Nephron (organoid): ENCODE measurements around the gene BMPR1A.

Experiments
- H3K27ac Mint-ChIP-seq, 3 experiments: 2 replicates each; pipeline ENCODE4 v1.8.0; 2020; ENCODE audit warnings: mixed read lengths in 3 of 3, mild to moderate bottlenecking in 2 of 3, moderate library complexity in 1 of 3
- H3K27me3 Mint-ChIP-seq: 2 replicates; pipeline ENCODE4 v1.8.0; 2021; ENCODE audit warnings: low read depth, mild to moderate bottlenecking, moderate library complexity, mixed read lengths
- H3K36me3 Mint-ChIP-seq: 2 replicates; pipeline ENCODE4 v1.8.0; 2020; ENCODE audit warnings: low read depth, mixed read lengths
- H3K4me1 Mint-ChIP-seq: 2 replicates; pipeline ENCODE4 v1.8.0; 2020; ENCODE audit warnings: mixed read lengths
- H3K4me3 Mint-ChIP-seq, 3 experiments: 2 replicates each; pipeline ENCODE4 v1.8.0; 2020; ENCODE audit warnings: mild to moderate bottlenecking in 3 of 3, mixed read lengths in 3 of 3, moderate library complexity in 2 of 3
- H3K9me3 Mint-ChIP-seq: 2 replicates; pipeline ENCODE4 v1.8.0; 2020; ENCODE audit warnings: mixed read lengths
- TF ChIP-seq, protein P1 (sequence below), 3 experiments: fragments of 200-600 bp; sonication (generic); IDR thresholded peaks; one replicate each; pipeline ENCODE4 v1.5.0; 2021; ENCODE audit warnings: antibody characterized with exemption in 3 of 3; ENCODE audit not compliant: unreplicated experiment in 3 of 3

BMPR1A gene

DNA sequence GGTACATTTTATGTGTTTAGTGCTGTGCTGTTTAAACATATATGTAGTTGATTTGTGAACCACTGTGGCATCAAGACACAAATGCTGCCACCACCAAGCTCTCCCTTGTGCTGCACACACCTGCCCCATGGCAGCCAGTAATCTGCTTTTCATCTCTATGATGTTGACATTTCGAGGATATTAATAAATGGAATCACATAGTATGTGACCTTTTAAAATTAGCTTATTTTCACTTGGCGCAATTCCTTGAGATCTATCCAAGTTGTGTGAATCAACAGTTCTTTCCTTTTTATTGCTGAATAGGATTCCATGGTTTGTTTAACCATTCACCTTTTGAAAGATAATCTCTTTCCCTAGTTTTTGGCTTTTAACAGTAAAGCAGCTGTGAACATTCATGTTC is 73.1 kb downstream of the BMPR1A start:
- Mint-ChIP-seq H3K27me3 (no peaks in the 10 kb centered on the region), H3K9me3 (no peaks in the 10 kb centered on the region), H3K36me3 (peaks cover 11% of the 10 kb centered on the region), H3K27ac (peak overlapping the region in 2 of 3 experiments; percentile 17 to 43), H3K4me1 (peaks cover 25% of the 10 kb centered on the region), H3K4me3 (no peak overlapping the region)
- TF ChIP-seq, protein P1, sequence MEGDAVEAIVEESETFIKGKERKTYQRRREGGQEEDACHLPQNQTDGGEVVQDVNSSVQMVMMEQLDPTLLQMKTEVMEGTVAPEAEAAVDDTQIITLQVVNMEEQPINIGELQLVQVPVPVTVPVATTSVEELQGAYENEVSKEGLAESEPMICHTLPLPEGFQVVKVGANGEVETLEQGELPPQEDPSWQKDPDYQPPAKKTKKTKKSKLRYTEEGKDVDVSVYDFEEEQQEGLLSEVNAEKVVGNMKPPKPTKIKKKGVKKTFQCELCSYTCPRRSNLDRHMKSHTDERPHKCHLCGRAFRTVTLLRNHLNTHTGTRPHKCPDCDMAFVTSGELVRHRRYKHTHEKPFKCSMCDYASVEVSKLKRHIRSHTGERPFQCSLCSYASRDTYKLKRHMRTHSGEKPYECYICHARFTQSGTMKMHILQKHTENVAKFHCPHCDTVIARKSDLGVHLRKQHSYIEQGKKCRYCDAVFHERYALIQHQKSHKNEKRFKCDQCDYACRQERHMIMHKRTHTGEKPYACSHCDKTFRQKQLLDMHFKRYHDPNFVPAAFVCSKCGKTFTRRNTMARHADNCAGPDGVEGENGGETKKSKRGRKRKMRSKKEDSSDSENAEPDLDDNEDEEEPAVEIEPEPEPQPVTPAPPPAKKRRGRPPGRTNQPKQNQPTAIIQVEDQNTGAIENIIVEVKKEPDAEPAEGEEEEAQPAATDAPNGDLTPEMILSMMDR (IDR thresholded peaks at IDR 0.05; ENCODE audit: unreplicated experiment in 3 of 3) = no peak

- peaks cover 11% of the 10 kb centered on the region for H3K36me3 Mint-ChIP-seq
- H3K9me3 Mint-ChIP-seq = no peaks in the 10 kb centered on the region
- H3K27me3 Mint-ChIP-seq = no peaks in the 10 kb centered on the region
- H3K4me1 Mint-ChIP-seq = peaks cover 30% of the 10 kb centered on the region
- no peak overlapping the region for H3K4me3 Mint-ChIP-seq
- peak overlapping the region in 2 of 3 experiments; percentile 17 to 43 for H3K27ac Mint-ChIP-seq
- TF ChIP-seq, protein P1 (IDR thresholded peaks at IDR 0.05; ENCODE audit: unreplicated experiment in 3 of 3) = no peak
Measured at GRCh38 chr10:86830043-86830591, 73.7 kb downstream of the BMPR1A start.

GRCh38 chr10:86833969-86834368 is 77.5 kb downstream of the BMPR1A start:
- H3K36me3 Mint-ChIP-seq = peaks cover 11% of the 10 kb centered on the region
- H3K4me1 Mint-ChIP-seq = peaks cover 36% of the 10 kb centered on the region
- no peaks in the 10 kb centered on the region for H3K9me3 Mint-ChIP-seq
- TF ChIP-seq, protein P1 (IDR thresholded peaks at IDR 0.05; ENCODE audit: unreplicated experiment in 3 of 3) = no peak
- H3K27me3 Mint-ChIP-seq = no peaks in the 10 kb centered on the region
- no peak overlapping the region for H3K27ac Mint-ChIP-seq
- H3K4me3 Mint-ChIP-seq = no peak overlapping the region

GRCh38 chr10:86836044-86836443 is 79.6 kb downstream of the BMPR1A start:
- no peak overlapping the region for H3K27ac Mint-ChIP-seq
- TF ChIP-seq, protein P1 (IDR thresholded peaks at IDR 0.05; ENCODE audit: unreplicated experiment in 3 of 3) = no peak
- peaks cover 28% of the 10 kb centered on the region for H3K4me1 Mint-ChIP-seq
- H3K27me3 Mint-ChIP-seq = no peaks in the 10 kb centered on the region
- no peak overlapping the region for H3K4me3 Mint-ChIP-seq
- no peaks in the 10 kb centered on the region for H3K9me3 Mint-ChIP-seq
- H3K36me3 Mint-ChIP-seq = peaks cover 18% of the 10 kb centered on the region

DNA sequence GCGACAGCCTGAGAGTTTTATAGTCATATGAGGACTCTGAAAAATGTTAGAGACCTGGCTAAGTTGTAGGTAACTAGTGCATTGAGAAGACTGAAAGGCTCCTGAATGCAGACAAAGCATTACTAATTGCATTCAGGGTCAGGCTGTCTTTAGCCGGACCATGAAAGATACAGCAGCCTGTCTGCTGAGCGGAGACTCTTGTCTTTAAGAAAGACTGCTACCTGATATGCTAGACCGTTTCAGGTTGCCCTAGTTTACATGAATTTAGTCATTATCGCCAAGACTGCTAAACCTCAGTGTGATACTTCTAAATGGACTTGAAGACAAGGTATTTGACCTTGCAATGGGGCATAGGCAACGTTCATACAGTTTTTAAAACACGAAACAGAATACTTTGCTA is 81.2 kb downstream of the BMPR1A start:
- peaks cover 30% of the 10 kb centered on the region for H3K36me3 Mint-ChIP-seq
- H3K4me1 Mint-ChIP-seq = peaks cover 28% of the 10 kb centered on the region
- no peaks in the 10 kb centered on the region for H3K9me3 Mint-ChIP-seq
- H3K27me3 Mint-ChIP-seq = no peaks in the 10 kb centered on the region
- peak overlapping the region; percentile 22 to 72 (median 49) for H3K27ac Mint-ChIP-seq
- TF ChIP-seq, protein P1 (IDR thresholded peaks at IDR 0.05; ENCODE audit: unreplicated experiment in 3 of 3) = no peak
- no peak overlapping the region for H3K4me3 Mint-ChIP-seq

DNA sequence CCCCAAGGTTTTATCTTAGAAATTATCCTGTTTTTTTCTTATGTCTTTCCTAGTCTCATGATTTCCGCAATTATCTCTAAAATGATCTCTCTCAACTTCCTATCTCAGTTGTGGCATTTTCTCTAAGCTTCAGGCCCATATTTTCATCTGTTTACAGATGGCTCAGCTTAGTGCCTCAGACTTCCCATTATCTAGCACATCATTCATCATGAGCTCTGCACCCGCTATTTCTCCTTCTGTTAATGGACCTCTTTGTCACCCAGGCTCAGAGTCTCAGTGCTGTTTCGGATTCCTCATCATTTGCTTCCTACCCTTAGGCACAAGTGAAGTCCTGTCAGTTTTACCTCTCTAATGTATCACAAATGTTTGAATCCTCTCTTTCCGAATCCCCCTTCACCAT is 84.1 kb downstream of the BMPR1A start:
- no peaks in the 10 kb centered on the region for H3K9me3 Mint-ChIP-seq
- no peak overlapping the region for H3K27ac Mint-ChIP-seq
- H3K36me3 Mint-ChIP-seq = peaks cover 49% of the 10 kb centered on the region
- TF ChIP-seq, protein P1 (IDR thresholded peaks at IDR 0.05; ENCODE audit: unreplicated experiment in 3 of 3) = no peak
- no peak overlapping the region for H3K4me3 Mint-ChIP-seq
- H3K4me1 Mint-ChIP-seq = peaks cover 17% of the 10 kb centered on the region
- H3K27me3 Mint-ChIP-seq = no peaks in the 10 kb centered on the region
